Nephron (organoid): ENCODE results near the gene LEPROT.

Experiments used
- H3K27ac Mint-ChIP-seq, 3 experiments: 2 replicates each; pipeline ENCODE4 v1.8.0; 2020; ENCODE audit warnings: mixed read lengths in 3 of 3, mild to moderate bottlenecking in 2 of 3, moderate library complexity in 1 of 3
- H3K27me3 Mint-ChIP-seq: 2 replicates; pipeline ENCODE4 v1.8.0; 2021; ENCODE audit warnings: low read depth, mild to moderate bottlenecking, moderate library complexity, mixed read lengths
- H3K36me3 Mint-ChIP-seq: 2 replicates; pipeline ENCODE4 v1.8.0; 2020; ENCODE audit warnings: low read depth, mixed read lengths
- H3K4me1 Mint-ChIP-seq: 2 replicates; pipeline ENCODE4 v1.8.0; 2020; ENCODE audit warnings: mixed read lengths
- H3K4me3 Mint-ChIP-seq, 3 experiments: 2 replicates each; pipeline ENCODE4 v1.8.0; 2020; ENCODE audit warnings: mild to moderate bottlenecking in 3 of 3, mixed read lengths in 3 of 3, moderate library complexity in 2 of 3
- H3K9me3 Mint-ChIP-seq: 2 replicates; pipeline ENCODE4 v1.8.0; 2020; ENCODE audit warnings: mixed read lengths
- TF ChIP-seq, protein P1 (sequence below), 3 experiments: fragments of 200-600 bp; sonication (generic); IDR thresholded peaks; one replicate each; pipeline ENCODE4 v1.5.0; 2021; ENCODE audit warnings: antibody characterized with exemption in 3 of 3; ENCODE audit not compliant: unreplicated experiment in 3 of 3

The LEPROT gene

DNA sequence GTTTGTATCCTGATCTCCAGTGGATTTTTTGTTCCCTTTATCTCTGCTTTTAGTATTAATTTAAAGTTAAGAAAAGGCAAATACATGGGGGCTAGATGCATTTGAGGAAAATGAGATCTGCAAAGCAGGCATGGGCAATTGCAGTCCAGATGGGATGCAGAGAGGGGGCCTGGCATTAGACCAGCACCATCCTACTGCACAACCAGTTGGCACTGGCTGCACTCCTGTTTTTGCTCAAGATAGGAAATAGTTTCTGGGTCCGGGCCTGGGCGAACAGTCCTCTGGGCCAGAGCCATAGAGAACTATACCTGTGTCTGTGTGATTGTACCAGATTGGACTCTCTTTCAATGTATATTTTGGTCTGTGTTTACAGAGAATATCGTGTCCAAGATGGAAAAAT, 34.0 kb upstream of the LEPROT start:
- TF ChIP-seq, protein P1, sequence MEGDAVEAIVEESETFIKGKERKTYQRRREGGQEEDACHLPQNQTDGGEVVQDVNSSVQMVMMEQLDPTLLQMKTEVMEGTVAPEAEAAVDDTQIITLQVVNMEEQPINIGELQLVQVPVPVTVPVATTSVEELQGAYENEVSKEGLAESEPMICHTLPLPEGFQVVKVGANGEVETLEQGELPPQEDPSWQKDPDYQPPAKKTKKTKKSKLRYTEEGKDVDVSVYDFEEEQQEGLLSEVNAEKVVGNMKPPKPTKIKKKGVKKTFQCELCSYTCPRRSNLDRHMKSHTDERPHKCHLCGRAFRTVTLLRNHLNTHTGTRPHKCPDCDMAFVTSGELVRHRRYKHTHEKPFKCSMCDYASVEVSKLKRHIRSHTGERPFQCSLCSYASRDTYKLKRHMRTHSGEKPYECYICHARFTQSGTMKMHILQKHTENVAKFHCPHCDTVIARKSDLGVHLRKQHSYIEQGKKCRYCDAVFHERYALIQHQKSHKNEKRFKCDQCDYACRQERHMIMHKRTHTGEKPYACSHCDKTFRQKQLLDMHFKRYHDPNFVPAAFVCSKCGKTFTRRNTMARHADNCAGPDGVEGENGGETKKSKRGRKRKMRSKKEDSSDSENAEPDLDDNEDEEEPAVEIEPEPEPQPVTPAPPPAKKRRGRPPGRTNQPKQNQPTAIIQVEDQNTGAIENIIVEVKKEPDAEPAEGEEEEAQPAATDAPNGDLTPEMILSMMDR (IDR thresholded peaks at IDR 0.05; ENCODE audit: unreplicated experiment in 3 of 3) = no peak
- H3K9me3 Mint-ChIP-seq = peaks cover 2% of the 10 kb centered on the region
- H3K4me1 Mint-ChIP-seq = no peaks in the 10 kb centered on the region
- no peaks in the 10 kb centered on the region for H3K27me3 Mint-ChIP-seq
- H3K4me3 Mint-ChIP-seq = no peak overlapping the region
- no peak overlapping the region for H3K27ac Mint-ChIP-seq
- peaks cover 16% of the 10 kb centered on the region for H3K36me3 Mint-ChIP-seq

DNA sequence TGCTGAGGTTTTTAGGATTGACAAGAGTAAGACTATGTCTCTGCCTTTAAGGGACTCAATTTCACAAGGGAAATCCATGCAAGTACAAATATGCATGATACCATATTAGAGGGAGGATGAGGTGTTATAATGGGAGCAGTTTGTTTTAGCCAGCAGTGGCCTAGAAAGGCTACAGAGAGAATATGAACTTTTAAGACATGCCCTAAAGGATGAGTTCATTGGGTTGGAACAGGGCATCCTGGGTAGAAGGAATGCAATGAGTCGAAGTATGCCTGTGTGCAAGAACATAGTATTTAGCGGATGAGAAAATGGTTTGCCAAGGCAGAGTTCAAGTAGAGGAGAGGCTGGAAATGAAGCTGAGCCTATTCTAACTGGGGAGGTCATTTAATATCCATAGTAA, 32.6 kb upstream of the LEPROT start:
- no peaks in the 10 kb centered on the region for H3K27me3 Mint-ChIP-seq
- H3K27ac Mint-ChIP-seq = no peak overlapping the region
- no peak overlapping the region for H3K4me3 Mint-ChIP-seq
- TF ChIP-seq, protein P1 (IDR thresholded peaks at IDR 0.05; ENCODE audit: unreplicated experiment in 3 of 3) = no peak
- H3K4me1 Mint-ChIP-seq = no peaks in the 10 kb centered on the region
- H3K9me3 Mint-ChIP-seq = peaks cover 2% of the 10 kb centered on the region
- peaks cover 12% of the 10 kb centered on the region for H3K36me3 Mint-ChIP-seq

- no peak overlapping the region for H3K4me3 Mint-ChIP-seq
- peaks cover 10% of the 10 kb centered on the region for H3K36me3 Mint-ChIP-seq
- peaks cover 2% of the 10 kb centered on the region for H3K9me3 Mint-ChIP-seq
- no peak overlapping the region for H3K27ac Mint-ChIP-seq
- TF ChIP-seq, protein P1 (IDR thresholded peaks at IDR 0.05; ENCODE audit: unreplicated experiment in 3 of 3) = no peak
- no peaks in the 10 kb centered on the region for H3K4me1 Mint-ChIP-seq
- no peaks in the 10 kb centered on the region for H3K27me3 Mint-ChIP-seq
Measured at GRCh38 chr1:65388908-65389695, 31.4 kb upstream of the LEPROT start.

DNA sequence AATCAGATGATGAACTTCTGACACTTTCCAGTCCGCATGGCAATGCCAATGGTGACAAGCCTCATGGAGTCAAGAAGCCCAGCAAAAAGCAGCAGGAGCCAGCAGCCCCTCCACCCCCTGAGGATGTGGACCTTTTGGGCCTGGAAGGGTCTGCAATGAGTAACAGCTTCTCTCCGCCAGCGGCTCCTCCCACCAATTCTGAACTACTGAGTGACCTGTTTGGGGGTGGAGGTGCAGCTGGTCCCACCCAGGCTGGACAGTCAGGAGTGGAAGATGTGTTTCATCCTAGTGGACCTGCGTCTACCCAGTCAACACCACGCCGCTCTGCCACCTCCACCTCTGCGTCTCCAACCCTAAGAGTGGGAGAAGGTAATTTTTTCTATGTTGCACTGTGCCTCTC, 28.0 kb upstream of the LEPROT start:
- Mint-ChIP-seq H3K27me3 (no peaks in the 10 kb centered on the region), H3K4me1 (no peaks in the 10 kb centered on the region), H3K9me3 (no peaks in the 10 kb centered on the region), H3K27ac (no peak overlapping the region), H3K4me3 (no peak overlapping the region), H3K36me3 (peaks cover 3% of the 10 kb centered on the region)
- TF ChIP-seq, protein P1 (IDR thresholded peaks at IDR 0.05; ENCODE audit: unreplicated experiment in 3 of 3) = no peak

GRCh38 chr1:65393347-65393746, 27.1 kb upstream of the LEPROT start:
- Mint-ChIP-seq H3K4me1 (no peaks in the 10 kb centered on the region), H3K27ac (no peak overlapping the region), H3K36me3 (no peaks in the 10 kb centered on the region), H3K27me3 (no peaks in the 10 kb centered on the region), H3K9me3 (no peaks in the 10 kb centered on the region), H3K4me3 (no peak overlapping the region)
- TF ChIP-seq, protein P1 (IDR thresholded peaks at IDR 0.05; ENCODE audit: unreplicated experiment in 3 of 3) = no peak

DNA sequence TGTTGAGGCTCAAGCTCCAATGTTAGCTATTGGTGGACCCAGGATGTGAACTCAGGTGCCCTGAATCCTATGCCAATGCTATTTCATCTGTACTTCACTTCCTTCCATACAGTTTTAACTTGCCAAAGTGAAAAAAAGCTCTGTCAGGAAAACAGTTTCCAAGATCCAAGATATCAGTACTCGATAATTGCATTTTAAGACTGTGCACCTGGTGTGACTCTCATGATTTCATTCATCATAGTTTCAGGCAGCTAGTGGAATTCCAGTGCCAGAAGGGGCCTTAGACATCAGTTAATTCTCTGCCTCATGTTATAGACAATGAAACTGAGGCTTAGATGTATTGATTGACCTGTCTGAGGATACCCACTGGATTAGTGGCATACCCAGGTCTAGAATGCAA, 26.5 kb upstream of the LEPROT start:
- Mint-ChIP-seq H3K4me1 (no peaks in the 10 kb centered on the region), H3K36me3 (no peaks in the 10 kb centered on the region), H3K4me3 (no peak overlapping the region), H3K27ac (no peak overlapping the region), H3K27me3 (no peaks in the 10 kb centered on the region), H3K9me3 (no peaks in the 10 kb centered on the region)
- TF ChIP-seq, protein P1 (IDR thresholded peaks at IDR 0.05; ENCODE audit: unreplicated experiment in 3 of 3) = no peak
